ENCODE results near the gene TAF1. TPM values are rescaled to one million over a fixed set of nuclear protein-coding genes. Genes with fewer than 3 reads are reported as not detected.
A peak's percentile ranks its signal among the peaks of the same experiment; 100 is the strongest.

Gene TAF1
- total and polyA plus RNA-seq, 9 of the 15 experiments (the other 6 are each of a cell fraction or from before 2014, with no cell fraction given), result 6.4 to 45.1 (median 38.1) TPM

- TF ChIP-seq ZNF76 (CRISPR knock-in tag; IDR thresholded peaks at IDR 0.05; ENCODE audit: borderline replicate concordance) (0 out of 2 replicates have a peak, but pooled peaks have one; percentile 35), MAFF (IDR thresholded peaks at IDR 0.05; ENCODE audit: low read length) (no peak), RERE (CRISPR knock-in tag; IDR thresholded peaks at IDR 0.05; ENCODE audit: borderline replicate concordance) (no peak), ZNF212 (CRISPR knock-in tag; IDR thresholded peaks at IDR 0.05) (0 out of 2 replicates have a peak, but pooled peaks have one; percentile 37), ZNF778 (CRISPR knock-in tag; IDR thresholded peaks at IDR 0.05) (no peak), E2F1 (CRISPR knock-in tag; IDR thresholded peaks at IDR 0.05) (no peak), CC2D1A (IDR thresholded peaks at IDR 0.05) (no peak), PATZ1 (CRISPR knock-in tag; IDR thresholded peaks at IDR 0.05; ENCODE audit: borderline replicate concordance) (peak; percentile 54; the same call in 1 of the 2 replicates), SPI1 (IDR thresholded peaks at IDR 0.05; ENCODE audit: borderline replicate concordance, low read depth, low read length) (no peak), ETV1 (tag; conservative IDR thresholded peaks at IDR 0.05; ENCODE audit: low read depth) (0 out of 2 replicates have a peak, but pooled peaks have one; percentile 18), XRCC3 (IDR thresholded peaks at IDR 0.05) (no peak), ZNF280A (IDR thresholded peaks at IDR 0.05; ENCODE audit: low read depth, partially characterized antibody) (no peak)
Measured at GRCh38 chrX:71365356-71365874, 742 bp upstream of the TAF1 start (continued).

Measured in K562 (cell line).